WTC11 (cell line): ENCODE data around the gene PTPRT. TPM values are rescaled to one million over a fixed set of nuclear protein-coding genes. Genes with fewer than 3 reads are reported as not detected.

Experiments used
- ATAC-seq: fragments of 200-7000 bp; cut with Tn5 transposase; 2 replicates; pipeline ENCODE4 v1.10.0; 2021; ENCODE audit warnings: mild to moderate bottlenecking, moderate library complexity
- CTCF ChIA-PET: fragments of 300-600 bp; sonication (Branson Sonifier 250); formaldehyde crosslinking; loops from one replicate; lab custom pipeline; 2021; ENCODE audit warnings: antibody characterized with exemption; lab: Charles Lee
- POLR2A ChIA-PET: fragments of 350-600 bp; sonication (Branson Sonifier 250); formaldehyde crosslinking; loops from one replicate; lab custom pipeline; 2021; ENCODE audit warnings: antibody characterized with exemption; lab: Charles Lee
- DNase-seq: peaks from one replicate; pipeline ENCODE4 v3.0.0; 2021; ENCODE audit warnings: low spot score
- H3K27ac Mint-ChIP-seq: 2 replicates; pipeline ENCODE4 v1.8.0; 2021; ENCODE audit warnings: mixed read lengths
- H3K27me3 Mint-ChIP-seq: 2 replicates; pipeline ENCODE4 v1.8.0; 2021; ENCODE audit warnings: low read depth, mild to moderate bottlenecking, moderate library complexity, mixed read lengths
- H3K36me3 Mint-ChIP-seq: 2 replicates; pipeline ENCODE4 v1.8.0; 2021; ENCODE audit warnings: mixed read lengths
- H3K4me1 Mint-ChIP-seq: 2 replicates; pipeline ENCODE4 v1.8.0; 2022; ENCODE audit warnings: mixed read lengths
- H3K4me3 Mint-ChIP-seq: 2 replicates; pipeline ENCODE4 v1.8.0; 2021; ENCODE audit warnings: mild to moderate bottlenecking, moderate library complexity, mixed read lengths
- H3K9me3 Mint-ChIP-seq: 2 replicates; pipeline ENCODE4 v1.8.0; 2021; ENCODE audit warnings: mixed read lengths
- CREM ChIP-seq: sonication (generic); formaldehyde crosslinking; IDR thresholded peaks from 2 replicates; pipeline ENCODE4 v1.8.1; 2022; ENCODE audit warnings: mild to moderate bottlenecking, missing genetic modification reagents, moderate library complexity
- E2F1 ChIP-seq: sonication (generic); formaldehyde crosslinking; IDR thresholded peaks from 2 replicates; pipeline ENCODE4 v1.8.0; 2022; ENCODE audit warnings: mild to moderate bottlenecking, missing genetic modification reagents
- ELF4 ChIP-seq: sonication (generic); formaldehyde crosslinking; IDR thresholded peaks from 2 replicates; pipeline ENCODE4 v1.8.1; 2022; ENCODE audit warnings: low read depth, mild to moderate bottlenecking, moderate library complexity, missing genetic modification reagents
- FOXJ3 ChIP-seq: sonication (generic); formaldehyde crosslinking; IDR thresholded peaks from 2 replicates; pipeline ENCODE4 v1.9.0; 2021; ENCODE audit warnings: missing genetic modification reagents, mild to moderate bottlenecking, borderline replicate concordance
- GABPB1 ChIP-seq: sonication (generic); formaldehyde crosslinking; IDR thresholded peaks from 2 replicates; pipeline ENCODE4 v1.8.1; 2023; ENCODE audit warnings: mild to moderate bottlenecking, missing genetic modification reagents
- IRF2 ChIP-seq: sonication (generic); formaldehyde crosslinking; IDR thresholded peaks from 2 replicates; pipeline ENCODE4 v1.8.0; 2022; ENCODE audit warnings: low read depth, missing genetic modification reagents, borderline replicate concordance
- JUN ChIP-seq: sonication (generic); formaldehyde crosslinking; IDR thresholded peaks from 2 replicates; pipeline ENCODE4 v1.8.0; 2023; ENCODE audit warnings: mild to moderate bottlenecking, missing genetic modification reagents
- KAT7 ChIP-seq: sonication (generic); formaldehyde crosslinking; IDR thresholded peaks from 2 replicates; pipeline ENCODE4 v1.8.1; 2023; ENCODE audit warnings: missing genetic modification reagents, mild to moderate bottlenecking, borderline replicate concordance
- MAX ChIP-seq: sonication (generic); formaldehyde crosslinking; IDR thresholded peaks from 2 replicates; pipeline ENCODE4 v1.8.0; 2022; ENCODE audit warnings: mild to moderate bottlenecking, missing genetic modification reagents
- NFATC4 ChIP-seq: fragments of 250-450 bp; sonication (Bioruptor Pico); IDR thresholded peaks from 2 replicates; pipeline ENCODE4 v1.9.0; 2021; ENCODE audit warnings: mild to moderate bottlenecking
- NFE2L1 ChIP-seq: sonication (generic); formaldehyde crosslinking; IDR thresholded peaks from 2 replicates; pipeline ENCODE4 v1.8.1; 2023; ENCODE audit warnings: missing genetic modification reagents
- RORB ChIP-seq: fragments of 250-450 bp; sonication (Bioruptor Pico); IDR thresholded peaks from 2 replicates; pipeline ENCODE4 v1.9.0; 2021; ENCODE audit warnings: mild to moderate bottlenecking
- SMAD4 ChIP-seq: sonication (generic); formaldehyde crosslinking; IDR thresholded peaks from 2 replicates; pipeline ENCODE4 v1.8.0; 2022; ENCODE audit warnings: mild to moderate bottlenecking, missing genetic modification reagents
- TEAD4 ChIP-seq: sonication (generic); formaldehyde crosslinking; IDR thresholded peaks from 2 replicates; pipeline ENCODE4 v1.8.0; 2022; ENCODE audit warnings: mild to moderate bottlenecking, missing genetic modification reagents
- ZNF138 ChIP-seq: sonication (generic); formaldehyde crosslinking; conservative IDR thresholded peaks from 2 replicates; pipeline ENCODE4 v1.8.1; 2022; ENCODE audit warnings: mild to moderate bottlenecking, moderate library complexity, missing genetic modification reagents
- ZNF281 ChIP-seq: sonication (generic); formaldehyde crosslinking; IDR thresholded peaks from 2 replicates; pipeline ENCODE4 v1.8.0; 2023; ENCODE audit warnings: mild to moderate bottlenecking, missing genetic modification reagents
- total RNA-seq: library from RNA; stranded (reverse); gene quantifications from 3 replicates; pipeline ENCODE4 v1.2.3, GENCODE V29; 2021
- TF ChIP-seq, protein P1 (sequence below): fragments of 200-600 bp; IDR thresholded peaks from 2 replicates; pipeline ENCODE4 v1.8.0; 2022; ENCODE audit warnings: antibody characterized with exemption
- TF ChIP-seq, protein P2 (sequence below): sonication (generic); formaldehyde crosslinking; conservative IDR thresholded peaks from 2 replicates; pipeline ENCODE4 v1.8.1; 2022; ENCODE audit warnings: mild to moderate bottlenecking, missing genetic modification reagents
- TF ChIP-seq, protein P3 (sequence below): fragments of 250-450 bp; sonication (Bioruptor Pico); IDR thresholded peaks from 2 replicates; pipeline ENCODE4 v1.9.0; 2021; ENCODE audit warnings: mild to moderate bottlenecking
- TF ChIP-seq, protein P4 (sequence below): sonication (generic); formaldehyde crosslinking; IDR thresholded peaks from 2 replicates; pipeline ENCODE4 v1.8.0; 2023; ENCODE audit warnings: missing genetic modification reagents
- TF ChIP-seq, protein P5 (sequence below): sonication (generic); formaldehyde crosslinking; IDR thresholded peaks from 2 replicates; pipeline ENCODE4 v1.8.1; 2023; ENCODE audit warnings: mild to moderate bottlenecking, missing genetic modification reagents
- TF ChIP-seq, protein P6 (sequence below): sonication (generic); formaldehyde crosslinking; IDR thresholded peaks from 2 replicates; pipeline ENCODE4 v1.8.1; 2022; ENCODE audit warnings: low read depth, missing genetic modification reagents, borderline replicate concordance

The PTPRT gene
- total RNA-seq, 1 experiment from 2014 or later = 1.1 TPM

GRCh38 chr20:42492290-42492689, 697.4 kb downstream of the PTPRT start:
- ChIA-PET CTCF (no interaction called here), POLR2A (no interaction called here)
- no peak for ATAC-seq
- no peak overlapping the region for H3K27ac Mint-ChIP-seq
- TF ChIP-seq, protein P1, sequence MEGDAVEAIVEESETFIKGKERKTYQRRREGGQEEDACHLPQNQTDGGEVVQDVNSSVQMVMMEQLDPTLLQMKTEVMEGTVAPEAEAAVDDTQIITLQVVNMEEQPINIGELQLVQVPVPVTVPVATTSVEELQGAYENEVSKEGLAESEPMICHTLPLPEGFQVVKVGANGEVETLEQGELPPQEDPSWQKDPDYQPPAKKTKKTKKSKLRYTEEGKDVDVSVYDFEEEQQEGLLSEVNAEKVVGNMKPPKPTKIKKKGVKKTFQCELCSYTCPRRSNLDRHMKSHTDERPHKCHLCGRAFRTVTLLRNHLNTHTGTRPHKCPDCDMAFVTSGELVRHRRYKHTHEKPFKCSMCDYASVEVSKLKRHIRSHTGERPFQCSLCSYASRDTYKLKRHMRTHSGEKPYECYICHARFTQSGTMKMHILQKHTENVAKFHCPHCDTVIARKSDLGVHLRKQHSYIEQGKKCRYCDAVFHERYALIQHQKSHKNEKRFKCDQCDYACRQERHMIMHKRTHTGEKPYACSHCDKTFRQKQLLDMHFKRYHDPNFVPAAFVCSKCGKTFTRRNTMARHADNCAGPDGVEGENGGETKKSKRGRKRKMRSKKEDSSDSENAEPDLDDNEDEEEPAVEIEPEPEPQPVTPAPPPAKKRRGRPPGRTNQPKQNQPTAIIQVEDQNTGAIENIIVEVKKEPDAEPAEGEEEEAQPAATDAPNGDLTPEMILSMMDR = no peak
- TF ChIP-seq GABPB1 (CRISPR knock-in tag) = no peak
- TF ChIP-seq JUN (CRISPR knock-in tag) = no peak
- TF ChIP-seq, protein P2, sequence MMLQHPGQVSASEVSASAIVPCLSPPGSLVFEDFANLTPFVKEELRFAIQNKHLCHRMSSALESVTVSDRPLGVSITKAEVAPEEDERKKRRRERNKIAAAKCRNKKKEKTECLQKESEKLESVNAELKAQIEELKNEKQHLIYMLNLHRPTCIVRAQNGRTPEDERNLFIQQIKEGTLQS = no peak
- TF ChIP-seq, protein P3, sequence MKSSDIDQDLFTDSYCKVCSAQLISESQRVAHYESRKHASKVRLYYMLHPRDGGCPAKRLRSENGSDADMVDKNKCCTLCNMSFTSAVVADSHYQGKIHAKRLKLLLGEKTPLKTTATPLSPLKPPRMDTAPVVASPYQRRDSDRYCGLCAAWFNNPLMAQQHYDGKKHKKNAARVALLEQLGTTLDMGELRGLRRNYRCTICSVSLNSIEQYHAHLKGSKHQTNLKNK (CRISPR knock-in tag) = no peak
- TF ChIP-seq, protein P4, sequence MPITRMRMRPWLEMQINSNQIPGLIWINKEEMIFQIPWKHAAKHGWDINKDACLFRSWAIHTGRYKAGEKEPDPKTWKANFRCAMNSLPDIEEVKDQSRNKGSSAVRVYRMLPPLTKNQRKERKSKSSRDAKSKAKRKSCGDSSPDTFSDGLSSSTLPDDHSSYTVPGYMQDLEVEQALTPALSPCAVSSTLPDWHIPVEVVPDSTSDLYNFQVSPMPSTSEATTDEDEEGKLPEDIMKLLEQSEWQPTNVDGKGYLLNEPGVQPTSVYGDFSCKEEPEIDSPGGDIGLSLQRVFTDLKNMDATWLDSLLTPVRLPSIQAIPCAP = no peak
- TF ChIP-seq ZNF138 = no peak
- TF ChIP-seq ELF4 = no peak
- H3K9me3 Mint-ChIP-seq = no peaks in the 10 kb centered on the region
- no peaks in the 10 kb centered on the region for H3K4me1 Mint-ChIP-seq
- no peak overlapping the region for H3K4me3 Mint-ChIP-seq
- no peak for DNase-seq
- H3K36me3 Mint-ChIP-seq = no peaks in the 10 kb centered on the region
- peaks cover 42% of the 10 kb centered on the region for H3K27me3 Mint-ChIP-seq

DNA sequence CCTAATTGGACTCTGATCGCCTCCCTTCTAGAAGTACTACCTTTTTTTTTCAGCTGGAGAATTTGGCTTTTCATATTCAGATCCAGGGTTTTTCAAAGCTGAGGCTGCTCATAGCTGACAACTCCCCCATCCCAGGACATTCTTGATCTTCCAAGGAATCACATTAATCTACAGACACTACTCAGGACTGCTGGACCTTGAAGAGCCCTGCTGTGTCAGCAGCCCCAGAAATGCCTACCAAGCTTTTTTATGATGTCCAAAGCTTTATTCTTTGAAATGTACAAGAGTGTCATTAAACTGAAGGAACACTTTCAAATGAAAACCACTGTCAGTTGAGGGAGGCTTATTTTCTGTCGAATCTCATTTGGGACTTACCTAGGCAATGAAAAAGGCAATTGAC, 704.1 kb downstream of the PTPRT start:
- DNase-seq (no peak), ATAC-seq (no peak)
- ChIA-PET POLR2A (no interaction called here), CTCF (interaction anchor here (0.6 to 2.7 kb wide), 4 partner anchors 8 to 47 kb away, joined by 3 to 10 read pairs (median 3); no protein-coding TSS in a partner anchor)
- Mint-ChIP-seq H3K27me3 (no peaks in the 10 kb centered on the region), H3K36me3 (no peaks in the 10 kb centered on the region), H3K9me3 (peaks cover 7% of the 10 kb centered on the region), H3K27ac (no peak overlapping the region), H3K4me1 (peaks cover 7% of the 10 kb centered on the region), H3K4me3 (no peak overlapping the region)
- TF ChIP-seq CREM (CRISPR knock-in tag) (no peak), MAX (no peak), IRF2 (CRISPR knock-in tag) (no peak), ZNF281 (CRISPR knock-in tag) (no peak), SMAD4 (CRISPR knock-in tag) (no peak), KAT7 (no peak), TEAD4 (CRISPR knock-in tag) (no peak), NFATC4 (no peak), RORB (no peak), FOXJ3 (CRISPR knock-in tag) (no peak), E2F1 (CRISPR knock-in tag) (no peak), NFE2L1 (CRISPR knock-in tag) (no peak)
- TF ChIP-seq, protein P5, sequence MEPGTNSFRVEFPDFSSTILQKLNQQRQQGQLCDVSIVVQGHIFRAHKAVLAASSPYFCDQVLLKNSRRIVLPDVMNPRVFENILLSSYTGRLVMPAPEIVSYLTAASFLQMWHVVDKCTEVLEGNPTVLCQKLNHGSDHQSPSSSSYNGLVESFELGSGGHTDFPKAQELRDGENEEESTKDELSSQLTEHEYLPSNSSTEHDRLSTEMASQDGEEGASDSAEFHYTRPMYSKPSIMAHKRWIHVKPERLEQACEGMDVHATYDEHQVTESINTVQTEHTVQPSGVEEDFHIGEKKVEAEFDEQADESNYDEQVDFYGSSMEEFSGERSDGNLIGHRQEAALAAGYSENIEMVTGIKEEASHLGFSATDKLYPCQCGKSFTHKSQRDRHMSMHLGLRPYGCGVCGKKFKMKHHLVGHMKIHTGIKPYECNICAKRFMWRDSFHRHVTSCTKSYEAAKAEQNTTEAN (CRISPR knock-in tag) = no peak
- TF ChIP-seq, protein P6, sequence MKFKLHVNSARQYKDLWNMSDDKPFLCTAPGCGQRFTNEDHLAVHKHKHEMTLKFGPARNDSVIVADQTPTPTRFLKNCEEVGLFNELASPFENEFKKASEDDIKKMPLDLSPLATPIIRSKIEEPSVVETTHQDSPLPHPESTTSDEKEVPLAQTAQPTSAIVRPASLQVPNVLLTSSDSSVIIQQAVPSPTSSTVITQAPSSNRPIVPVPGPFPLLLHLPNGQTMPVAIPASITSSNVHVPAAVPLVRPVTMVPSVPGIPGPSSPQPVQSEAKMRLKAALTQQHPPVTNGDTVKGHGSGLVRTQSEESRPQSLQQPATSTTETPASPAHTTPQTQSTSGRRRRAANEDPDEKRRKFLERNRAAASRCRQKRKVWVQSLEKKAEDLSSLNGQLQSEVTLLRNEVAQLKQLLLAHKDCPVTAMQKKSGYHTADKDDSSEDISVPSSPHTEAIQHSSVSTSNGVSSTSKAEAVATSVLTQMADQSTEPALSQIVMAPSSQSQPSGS (CRISPR knock-in tag) = no peak
